SK-N-SH (cell line): ENCODE measurements around the gene KRT80. TPM values are rescaled to one million over a fixed set of nuclear protein-coding genes. Genes with fewer than 3 reads are reported as not detected.

ENCODE experiments used
- CTCF ChIA-PET: fragments of 300-600, 350-600 bp; formaldehyde crosslinking; extraction: SDS; loops from one replicate; lab custom pipeline; 2021; lab: Yijun Ruan, JAX
- POLR2A ChIA-PET: fragments of 350-600 bp; sonication (Branson Sonifier 250); formaldehyde crosslinking; extraction: SDS; loops from one replicate; lab custom pipeline; 2020; ENCODE audit warnings: antibody characterized with exemption, inconsistent platforms; lab: Yijun Ruan, JAX
- DNase-seq: peaks from one replicate; pipeline ENCODE4 v3.0.0; 2012
- H2AFZ ChIP-seq: fragments of 200-600 bp; sonication (generic); 2 replicates; pipeline ENCODE4 v1.8.1; 2016; ENCODE audit warnings: antibody characterized with exemption, mild to moderate bottlenecking, low read depth
- H3F3A ChIP-seq: fragments of 200-600 bp; sonication (generic); replicated peaks from 2 replicates; pipeline ENCODE3; 2016; ENCODE audit warnings: antibody characterized with exemption, mild to moderate bottlenecking; ENCODE audit not compliant: insufficient read depth
- H3K27ac ChIP-seq, 2 experiments: fragments of 200-500 bp in 1 of 2; fragments of 200-600 bp in 1 of 2; sonication (Bioruptor generic) in 1 of 2; sonication (generic), shearing (Covaris generic) in 1 of 2; 2 replicates each; pipeline versions ENCODE4 v1.5.1 to v1.6.1; 2014 to 2016; ENCODE audit warnings: low read depth in 2 of 2, inconsistent platforms in 1 of 2, low read length in 1 of 2, mild to moderate bottlenecking in 1 of 2, mixed read lengths in 1 of 2
- H3K27me3 ChIP-seq: fragments of 200-600 bp; sonication (generic), shearing (Covaris generic); 2 replicates; pipeline ENCODE4 v1.6.1; 2016; ENCODE audit warnings: mixed run types; ENCODE audit not compliant: insufficient read depth
- H3K36me3 ChIP-seq, 2 experiments: fragments of 200-500 bp in 1 of 2; fragments of 200-600 bp in 1 of 2; sonication (Bioruptor generic) in 1 of 2; sonication (generic) in 1 of 2; replicated peaks in 1 of 2; 2 replicates each; pipeline versions ENCODE3 to v1.5.1; 2014 to 2016; ENCODE audit warnings: low read length in 1 of 2, mild to moderate bottlenecking in 1 of 2; ENCODE audit not compliant: insufficient read depth in 2 of 2, control insufficient read depth in 1 of 2
- H3K4me1 ChIP-seq, 2 experiments: fragments of 200-500 bp in 1 of 2; fragments of 200-600 bp in 1 of 2; sonication (Bioruptor generic) in 1 of 2; sonication (generic), shearing (Covaris generic) in 1 of 2; 2 replicates each; pipeline versions ENCODE4 v1.5.1 to v1.6.1; 2014 to 2016; ENCODE audit warnings: low read depth in 1 of 2, low read length in 1 of 2, mixed run types in 1 of 2; ENCODE audit not compliant: insufficient read depth in 2 of 2, control insufficient read depth in 1 of 2
- H3K4me2 ChIP-seq: fragments of 200-600 bp; sonication (generic), shearing (Covaris generic); 2 replicates; pipeline ENCODE4 v1.6.1; 2017; ENCODE audit warnings: mixed run types
- H3K4me3 ChIP-seq, 2 experiments: fragments of 200-500 bp in 1 of 2; fragments of 200-600 bp in 1 of 2; sonication (Bioruptor generic) in 1 of 2; sonication (generic), shearing (Covaris generic) in 1 of 2; 2 replicates each; pipeline versions ENCODE4 v1.5.1 to v1.8.1; 2014 to 2016; ENCODE audit warnings: low read depth in 2 of 2, inconsistent platforms in 1 of 2, low read length in 1 of 2, mild to moderate bottlenecking in 1 of 2, mixed read lengths in 1 of 2, moderate library complexity in 1 of 2
- H3K79me2 ChIP-seq: fragments of 200-600 bp; sonication (generic); 2 replicates; pipeline ENCODE4 v1.8.1; 2017; ENCODE audit warnings: mild to moderate bottlenecking; ENCODE audit not compliant: insufficient read depth
- H3K9ac ChIP-seq: fragments of 200-600 bp; sonication (generic); 2 replicates; pipeline ENCODE4 v1.6.1; 2017; ENCODE audit warnings: mixed run types
- H3K9me2 ChIP-seq: fragments of 200-600 bp; sonication (generic); 2 replicates; pipeline ENCODE4 v1.6.1; 2017; ENCODE audit warnings: mixed run types
- H3K9me3 ChIP-seq: fragments of 200-600 bp; sonication (generic); 2 replicates; pipeline ENCODE4 v1.6.1; 2017; ENCODE audit warnings: mixed run types, mild to moderate bottlenecking, moderate library complexity
- H4K20me1 ChIP-seq: fragments of 200-600 bp; sonication (generic); 2 replicates; pipeline ENCODE4 v1.6.1; 2017; ENCODE audit warnings: mild to moderate bottlenecking, mixed run types; ENCODE audit not compliant: insufficient read depth
- EP300 ChIP-seq, 2 experiments: IDR thresholded peaks; 2 replicates each; pipeline versions ENCODE4 v1.4.0 to v1.6.1; 2012; ENCODE audit warnings: borderline replicate concordance in 1 of 2, low read depth in 1 of 2, low read length in 1 of 2
- FOSL2 ChIP-seq: IDR thresholded peaks from 2 replicates; pipeline ENCODE4 v1.4.0; 2012; ENCODE audit warnings: low read depth, mild to moderate bottlenecking, moderate library complexity, borderline replicate concordance
- FOXJ3 ChIP-seq: sonication (generic); formaldehyde crosslinking; IDR thresholded peaks from 2 replicates; pipeline ENCODE4 v1.5.1; 2020; ENCODE audit warnings: mild to moderate bottlenecking, missing genetic modification reagents
- FOXM1 ChIP-seq: IDR thresholded peaks from 2 replicates; pipeline ENCODE4 v1.4.0; 2012; ENCODE audit warnings: low read depth, mild to moderate bottlenecking
- NFIC ChIP-seq: IDR thresholded peaks from 2 replicates; pipeline ENCODE4 v1.4.0; 2012; ENCODE audit warnings: borderline replicate concordance
- PBX3 ChIP-seq: IDR thresholded peaks from 2 replicates; pipeline ENCODE4; 2012
- RAD21 ChIP-seq: IDR thresholded peaks from 2 replicates; pipeline ENCODE4 v1.6.1; 2012; ENCODE audit warnings: mild to moderate bottlenecking, low read length
- REST ChIP-seq: IDR thresholded peaks from 2 replicates; pipeline ENCODE4 v1.6.1; 2012; ENCODE audit warnings: mild to moderate bottlenecking, low read depth, low read length, moderate library complexity
- SMC3 ChIP-seq: IDR thresholded peaks from 2 replicates; pipeline ENCODE4 v1.6.1; 2012; ENCODE audit warnings: low read depth, low read length, improper control_type of control experiment
- TAF1 ChIP-seq: IDR thresholded peaks from 2 replicates; pipeline ENCODE4 v1.6.1; 2012; ENCODE audit warnings: low read depth, mild to moderate bottlenecking, low read length, moderate library complexity, borderline replicate concordance
- USF2 ChIP-seq: fragments of 150-350 bp; IDR thresholded peaks from 2 replicates; pipeline ENCODE4 v1.6.1; 2017; ENCODE audit warnings: antibody characterized with exemption, low read length, low read depth, borderline replicate concordance
- ZBTB33 ChIP-seq: IDR thresholded peaks from 2 replicates; pipeline ENCODE4 v1.4.0; 2012; ENCODE audit warnings: low read depth, borderline replicate concordance
- WGBS: methylation state at CpG from one replicate; pipeline ENCODE4 v1.1.6; 2017; ENCODE audit warnings: low lambda C conversion rate; 5-methylcytosine and 5-hydroxymethylcytosine counted together
- polyA plus RNA-seq, 3 experiments: library from polyadenylated mRNA; depleted of rRNA; stranded (reverse); fragments of >200 nt; gene quantifications; 2 replicates each; pipeline ENCODE4 v1.2.3, GENCODE V29; 2012

KRT80 gene
- polyA plus RNA-seq, 1 of the 3 experiments (the other 2 are of a cell fraction): 14.9 TPM

- Histone ChIP-seq H4K20me1 (no peaks in the 10 kb centered on the region), H3K9me2 (no peaks in the 10 kb centered on the region), H3K4me3 (no peak overlapping the region), H3K4me1 (peaks cover 54 to 90% of the 10 kb centered on the region in 2 experiments), H3K27ac (peak overlapping the region; percentile 87 to 92), H3K79me2 (peaks cover 32% of the 10 kb centered on the region; the same call in 1 of the 2 replicates), H3K9ac (peak overlapping the region; percentile 27; the same call in 1 of the 2 replicates), H3K36me3 (peaks cover 4 to 9% of the 10 kb centered on the region in 2 experiments), H3K9me3 (no peaks in the 10 kb centered on the region), H3K4me2 (peak overlapping the region; percentile 56), H3F3A (peaks cover 11% of the 10 kb centered on the region), H3K27me3 (no peaks in the 10 kb centered on the region), H2AFZ (no peak overlapping the region)
- no peak for TF ChIP-seq NFIC
- TF ChIP-seq RAD21: no peak
- no peak for TF ChIP-seq FOSL2
- no peak for TF ChIP-seq EP300 (IDR thresholded peaks at IDR 0.05; ENCODE audit: borderline replicate concordance in 1 of 2, low read depth in 1 of 2, low read length in 1 of 2)
- TF ChIP-seq FOXJ3: no peak
- no peak for TF ChIP-seq PBX3
- TF ChIP-seq FOXM1: no peak
- TF ChIP-seq USF2: no peak
- TF ChIP-seq SMC3: no peak
- ChIA-PET POLR2A (no interaction called here), CTCF (interaction anchor here (0.6 to 5.1 kb wide), 8 partner anchors 8 to 152 kb away, joined by 3 to 17 read pairs (median 4); no protein-coding TSS in a partner anchor)
- 63% methylated on average over 8 of the region's 9 CpGs for WGBS
- DNase-seq: no peak
These were observed 8.8 kb downstream of the KRT80 start for GRCh38 chr12:52182898-52183543.

GRCh38 chr12:52182384-52182783, 9.4 kb downstream of the KRT80 start:
- Histone ChIP-seq H3K27ac (peak overlapping the region; percentile 81 to 92), H3K4me2 (peak overlapping the region; percentile 64), H3K4me3 (no peak overlapping the region), H3K79me2 (peaks cover 32% of the 10 kb centered on the region; the same call in 1 of the 2 replicates), H3K4me1 (peaks cover 53 to 90% of the 10 kb centered on the region in 2 experiments), H3K9ac (peak overlapping the region; percentile 32), H3K36me3 (peaks cover 4 to 9% of the 10 kb centered on the region in 2 experiments), H3K27me3 (no peaks in the 10 kb centered on the region), H3F3A (peaks cover 11% of the 10 kb centered on the region), H3K9me2 (no peaks in the 10 kb centered on the region), H2AFZ (no peak overlapping the region), H3K9me3 (no peaks in the 10 kb centered on the region), H4K20me1 (no peaks in the 10 kb centered on the region)
- ChIA-PET CTCF (interaction anchor here (0.9 to 5.1 kb wide), 4 partner anchors 96 to 151 kb away, joined by 3 to 17 read pairs (median 4); no protein-coding TSS in a partner anchor), POLR2A (interaction anchor here (0.8 to 1.3 kb wide), 4 partner anchors 9 to 25 kb away, joined by 3 to 4 read pairs (median 4); no protein-coding TSS in a partner anchor)
- DNase-seq: no peak
- no peak for TF ChIP-seq PBX3
- no peak for TF ChIP-seq REST
- no peak for TF ChIP-seq FOXM1
- TF ChIP-seq TAF1: no peak
- TF ChIP-seq ZBTB33: no peak
- 64% methylated on average over 5 of the region's 5 CpGs for whole genome bisulfite sequencing
